ENCODE results near the gene TIMM50. TPM values are rescaled to one million over a fixed set of nuclear protein-coding genes. Genes with fewer than 3 reads are reported as not detected.

The TIMM50 gene
- polyA plus RNA-seq, 1 donor: 49.2 TPM

DNA sequence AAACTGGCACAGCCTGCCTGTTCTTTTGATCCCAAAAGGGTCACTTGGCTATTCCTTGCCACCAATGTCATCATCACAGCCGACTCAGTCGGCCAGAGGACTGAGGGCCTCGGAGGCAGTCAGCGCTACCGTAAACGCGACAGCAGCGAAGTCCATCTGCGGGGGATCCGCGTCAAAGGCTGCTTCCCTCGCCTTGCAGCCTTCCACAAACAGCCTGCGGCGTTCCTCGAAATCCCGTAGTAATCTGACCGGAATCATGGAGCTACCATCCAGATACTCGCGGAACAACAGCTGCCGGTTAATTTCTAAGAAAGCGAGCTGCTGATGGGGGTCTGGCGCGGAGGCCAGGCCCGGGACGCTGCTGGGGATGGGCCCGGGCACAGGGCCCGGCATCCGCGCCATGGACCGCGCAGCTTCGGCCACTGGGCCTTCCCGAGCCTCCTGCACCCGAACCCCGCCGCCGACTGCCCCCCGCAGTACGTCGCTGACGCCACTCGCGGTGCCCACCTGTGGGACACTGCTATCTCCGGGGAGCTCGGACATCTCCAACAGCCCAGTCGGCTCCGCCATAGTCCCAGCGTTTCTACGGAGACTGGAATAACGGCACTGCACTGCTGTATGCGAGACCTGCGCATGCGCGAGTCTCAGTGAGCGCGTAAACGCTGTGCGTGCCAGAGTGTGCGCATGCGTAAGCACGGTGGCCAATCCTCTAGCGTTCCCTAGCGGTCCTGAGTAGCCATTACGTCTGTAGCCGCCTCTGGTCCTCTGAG, 51.8 kb downstream of the TIMM50 start, which contains the start of gene EID2B:
TSS of gene EID2B (minus strand) at position 620 of the 770 bp plus-strand sequence. CDS start at position 570, 50 bp downstream.
- peak; percentile 98 for DNase-seq (ENCODE audit: low read depth)

DNA sequence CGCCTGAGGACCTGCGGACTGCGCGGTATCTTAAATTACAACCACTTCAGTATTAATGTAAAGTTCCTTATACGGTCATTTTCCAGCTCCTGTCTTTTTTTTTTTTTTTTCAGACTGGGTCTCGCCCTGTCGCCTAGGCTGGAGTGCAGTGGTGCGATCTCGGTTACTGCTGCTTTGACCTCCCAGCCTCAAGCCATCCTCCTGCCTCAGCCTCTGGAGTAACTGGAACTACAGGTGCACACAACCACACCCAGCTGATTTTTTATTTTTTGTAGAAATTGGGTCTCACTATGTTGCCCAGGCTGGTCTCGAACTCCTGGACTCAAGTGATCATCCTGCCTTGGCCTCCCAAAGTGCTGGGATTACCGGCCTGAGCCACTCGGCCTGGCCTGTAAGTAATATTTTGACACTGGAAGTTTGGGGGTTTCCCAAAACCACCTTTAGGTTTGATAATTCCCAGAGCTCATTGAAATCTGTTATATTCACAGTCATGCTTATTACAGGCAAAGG, 52.4 kb downstream of the TIMM50 start:
- DNase-seq (ENCODE audit: low read depth): no peak

DNA sequence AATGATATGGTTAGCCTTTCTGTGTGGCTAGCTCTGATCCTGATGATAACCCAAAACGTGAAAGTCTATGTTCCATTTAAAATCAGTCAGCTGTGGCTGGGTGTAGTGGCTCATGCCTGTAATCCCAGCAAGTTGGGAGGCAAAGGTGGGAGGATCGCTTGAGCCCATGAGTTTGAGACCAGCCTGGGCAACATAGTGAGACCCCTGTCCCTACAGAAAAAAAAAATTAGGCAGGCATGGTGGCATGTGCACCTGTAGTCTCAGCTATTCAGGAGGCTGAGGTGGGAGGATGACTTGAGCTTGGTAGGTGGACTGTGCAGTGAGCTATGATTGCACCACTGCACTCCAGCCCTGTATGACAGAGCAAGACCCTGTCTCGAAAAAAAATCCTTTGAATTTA, 53.2 kb downstream of the TIMM50 start:
- no peak for DNase-seq (ENCODE audit: low read depth)

DNA sequence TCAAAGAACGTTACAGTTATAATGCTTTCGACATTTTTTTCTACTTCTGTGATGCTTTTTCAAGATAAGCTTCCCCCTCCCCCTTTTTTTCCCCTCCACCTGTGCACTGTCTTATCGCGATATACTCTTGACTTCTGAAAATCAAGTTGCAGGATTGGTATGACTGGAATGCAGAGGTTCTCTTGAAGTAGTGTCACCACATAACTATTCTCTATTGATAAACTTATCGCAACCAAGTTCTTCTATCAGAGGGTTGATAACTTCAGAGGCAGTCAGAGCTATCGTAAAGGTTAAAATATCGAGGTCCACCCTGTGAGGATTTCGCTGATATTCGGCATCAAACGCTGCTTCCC, 58.5 kb downstream of the TIMM50 start:
- no peak for DNase-seq (ENCODE audit: low read depth)

DNA sequence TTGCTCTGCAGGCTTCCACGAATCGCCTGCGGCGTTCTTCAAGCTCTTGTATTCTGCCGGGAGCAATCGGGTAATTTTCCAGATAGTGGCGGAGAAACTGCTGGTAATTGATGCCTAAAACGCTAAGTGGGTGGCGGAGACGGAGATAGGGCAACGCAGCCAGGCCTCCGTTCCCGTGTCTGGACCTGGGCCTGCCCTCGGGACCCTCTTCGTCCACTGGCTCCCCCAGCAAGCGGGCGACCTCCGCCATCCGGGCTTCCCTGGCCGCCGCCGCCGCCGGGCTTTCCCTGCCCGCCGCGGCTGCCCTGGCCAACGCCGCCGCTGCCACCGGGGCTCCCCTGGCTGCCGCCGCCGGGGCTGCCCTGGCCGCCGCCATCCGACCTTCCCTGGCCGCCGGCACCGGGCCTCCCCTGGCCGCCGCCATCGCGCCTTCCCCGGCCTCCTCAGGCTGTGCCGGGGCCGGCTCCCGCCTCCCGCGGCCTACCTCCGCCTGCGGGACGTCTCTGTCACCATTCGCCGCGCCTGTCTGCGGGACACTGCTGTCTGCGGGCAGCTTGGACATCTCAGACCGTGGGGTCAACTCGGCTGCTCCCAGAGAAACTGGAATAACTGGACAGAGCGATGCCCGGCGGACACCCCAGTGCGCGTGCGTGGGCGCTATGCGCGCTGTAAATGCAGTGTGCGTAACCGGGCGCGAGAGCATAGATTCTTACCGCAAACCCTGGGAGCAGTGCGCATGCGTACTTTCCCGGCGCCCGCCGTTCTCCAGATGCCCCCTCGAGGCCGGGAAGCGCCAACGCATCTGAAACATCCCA, 59.1 kb downstream of the TIMM50 start, which contains the start of gene EID2:
TSS of gene EID2 (minus strand) at position 644 of the 815 bp plus-strand sequence. CDS start at position 562, 82 bp downstream.
- peak; percentile 91 for DNase-seq (ENCODE audit: low read depth)

DNA sequence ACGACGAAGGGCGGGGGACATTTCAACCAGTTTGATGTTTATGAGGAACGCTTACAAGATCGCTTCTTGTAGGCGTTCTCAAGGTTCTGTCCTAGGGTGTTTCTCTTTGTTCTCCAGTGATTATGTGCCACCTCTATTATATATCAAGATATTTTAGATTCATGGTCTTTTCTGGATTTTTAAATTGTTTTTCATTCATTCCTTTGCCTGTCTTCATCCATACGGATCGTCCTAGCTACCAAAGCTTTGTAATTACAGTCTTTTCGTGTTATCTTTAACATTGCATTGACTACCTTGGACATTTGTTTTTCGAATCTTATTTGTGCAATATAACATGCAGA, 59.7 kb downstream of the TIMM50 start:
- DNase-seq (ENCODE audit: low read depth): no peak

Other genes with a start within 250 kb of the TIMM50 start
- gene IFNL3, start 235.8 kb upstream of the TIMM50 start, polyA plus RNA-seq (ENCODE audit: insufficient read length): not detected
- 0.10 TPM for gene IFNL4, start 232.0 kb upstream of the TIMM50 start, polyA plus RNA-seq (ENCODE audit: insufficient read length)
- gene IFNL2, start 212.4 kb upstream of the TIMM50 start, polyA plus RNA-seq (ENCODE audit: insufficient read length): not detected
- gene IFNL1, start 184.4 kb upstream of the TIMM50 start, polyA plus RNA-seq (ENCODE audit: insufficient read length): not detected
- 0.77 TPM for gene LRFN1, start 160.0 kb upstream of the TIMM50 start, polyA plus RNA-seq (ENCODE audit: insufficient read length)
- 14.5 TPM for gene GMFG, start 144.8 kb upstream of the TIMM50 start, polyA plus RNA-seq (ENCODE audit: insufficient read length)
- 79.3 TPM for gene SAMD4B, start 138.4 kb upstream of the TIMM50 start, polyA plus RNA-seq (ENCODE audit: insufficient read length)
- 35.7 TPM for gene PAF1, start 89.7 kb upstream of the TIMM50 start, polyA plus RNA-seq (ENCODE audit: insufficient read length)
- gene MED29, start 89.5 kb upstream of the TIMM50 start, polyA plus RNA-seq (ENCODE audit: insufficient read length): 23.9 TPM
- 36.5 TPM for gene ZFP36, start 74.0 kb upstream of the TIMM50 start, polyA plus RNA-seq (ENCODE audit: insufficient read length)
- 43.0 TPM for gene PLEKHG2, start 68.2 kb upstream of the TIMM50 start, polyA plus RNA-seq (ENCODE audit: insufficient read length)
- 2,074 TPM for gene RPS16, start 44.9 kb upstream of the TIMM50 start, polyA plus RNA-seq (ENCODE audit: insufficient read length)
- gene SUPT5H, start 35.3 kb upstream of the TIMM50 start, polyA plus RNA-seq (ENCODE audit: insufficient read length): 81.6 TPM
- gene DLL3, start 18.1 kb downstream of the TIMM50 start, polyA plus RNA-seq (ENCODE audit: insufficient read length): 0.10 TPM
- gene SELENOV, start 34.3 kb downstream of the TIMM50 start, polyA plus RNA-seq (ENCODE audit: insufficient read length): not detected
- 2.0 TPM for gene EID2B, start 52.0 kb downstream of the TIMM50 start, polyA plus RNA-seq (ENCODE audit: insufficient read length)
- 8.8 TPM for gene EID2, start 59.3 kb downstream of the TIMM50 start, polyA plus RNA-seq (ENCODE audit: insufficient read length)
- gene LGALS13, start 121.7 kb downstream of the TIMM50 start, polyA plus RNA-seq (ENCODE audit: insufficient read length): 0.25 TPM
- not detected for gene LGALS16, start 175.1 kb downstream of the TIMM50 start, polyA plus RNA-seq (ENCODE audit: insufficient read length)
- gene LGALS14, start 223.6 kb downstream of the TIMM50 start, polyA plus RNA-seq (ENCODE audit: insufficient read length): 0.30 TPM